CD4-positive, alpha-beta T cell treated with Interleukin-10 for 1 hour (primary cell): Measurements from ENCODE around the gene TMC6.
"Not testable (repeated sequence)": the region's sequence is repeated elsewhere in the genome, so short reads cannot be mapped to it uniquely, and the experiment has no call there.

ENCODE experiments used
- DNase-seq: peaks from one replicate; pipeline ENCODE4 v3.0.0-alpha.2; 2020

TMC6 gene

GRCh38 chr17:78107976-78108725, 20.4 kb downstream of the TMC6 start:
- no peak for DNase-seq

GRCh38 chr17:78107457-78107856, 21.1 kb downstream of the TMC6 start:
- DNase-seq, result no peak

GRCh38 chr17:78106211-78106610, 22.3 kb downstream of the TMC6 start:
- DNase-seq, result no peak

- no peak for DNase-seq
Measured at GRCh38 chr17:78105551-78105950, 23.0 kb downstream of the TMC6 start.

GRCh38 chr17:78105101-78105500, 23.5 kb downstream of the TMC6 start:
- no peak for DNase-seq

GRCh38 chr17:78104540-78104941, 24.0 kb downstream of the TMC6 start:
- no peak for DNase-seq

GRCh38 chr17:78103311-78103710, 25.2 kb downstream of the TMC6 start:
- DNase-seq, result no peak

- DNase-seq, result no peak
Measured at GRCh38 chr17:78101542-78101941, 27.0 kb downstream of the TMC6 start.

GRCh38 chr17:78101112-78101511, 27.4 kb downstream of the TMC6 start:
- no peak for DNase-seq

GRCh38 chr17:78096093-78096492, 32.5 kb downstream of the TMC6 start:
- no peak for DNase-seq

- no peak for DNase-seq
Measured at GRCh38 chr17:78095035-78095434, 33.5 kb downstream of the TMC6 start.

GRCh38 chr17:78092794-78093324, 35.7 kb downstream of the TMC6 start:
- no peak for DNase-seq

- DNase-seq, result no peak
Measured at GRCh38 chr17:78089576-78090281, 38.8 kb downstream of the TMC6 start.

GRCh38 chr17:78088529-78088928, 40.0 kb downstream of the TMC6 start:
- no peak for DNase-seq

- DNase-seq, result no peak
Measured at GRCh38 chr17:78086740-78087139, 41.8 kb downstream of the TMC6 start.

GRCh38 chr17:78082988-78083387, 45.6 kb downstream of the TMC6 start:
- DNase-seq, result no peak

- DNase-seq, result not testable (repeated sequence)
Measured at GRCh38 chr17:78082355-78082872, 46.1 kb downstream of the TMC6 start.

- no peak for DNase-seq
Measured at GRCh38 chr17:78081551-78081950, 47.0 kb downstream of the TMC6 start.

- no peak for DNase-seq
Measured at GRCh38 chr17:78079253-78079652, 49.3 kb downstream of the TMC6 start.

GRCh38 chr17:78075545-78075944, 53.0 kb downstream of the TMC6 start:
- no peak for DNase-seq

GRCh38 chr17:78075011-78075410, 53.5 kb downstream of the TMC6 start:
- no peak for DNase-seq

- no peak for DNase-seq
Measured at GRCh38 chr17:78072961-78073360, 55.6 kb downstream of the TMC6 start.

GRCh38 chr17:78069695-78070094, 58.9 kb downstream of the TMC6 start:
- DNase-seq, result no peak

GRCh38 chr17:78066976-78067375, 61.6 kb downstream of the TMC6 start:
- not testable (repeated sequence) for DNase-seq
